Gastroesophageal sphincter (tissue), 4 donors: ENCODE data around the gene OPRL1. TPM values are rescaled to one million over a fixed set of nuclear protein-coding genes. Genes with fewer than 3 reads are reported as not detected.

Experiments
- ATAC-seq: fragments of 150-250 bp; one replicate; pipeline ENCODE4 v1.9.1; 2016; ENCODE audit warnings: mild to moderate bottlenecking, moderate library complexity
- H3K27ac ChIP-seq, 4 donors: fragments of 200-600 bp; sonication (generic) in 3 of 4; 1 replicate in 3 of 4; 2 replicates in 1 of 4; pipeline ENCODE4 v1.5.1; 2016 to 2019
- H3K27me3 ChIP-seq: fragments of 200-600 bp; sonication (generic); one replicate; pipeline ENCODE4 v1.5.1; 2019
- H3K36me3 ChIP-seq, 2 donors: fragments of 200-600 bp; sonication (generic); one replicate each; pipeline ENCODE4 v1.5.1; 2019; ENCODE audit warnings: control low read depth in 1 of 2
- H3K4me1 ChIP-seq, 3 donors: fragments of 200-600 bp; sonication (generic); 1 replicate in 2 of 3; 2 replicates in 1 of 3; pipeline ENCODE4 v1.5.1; 2016 to 2019; ENCODE audit warnings: control low read depth in 2 of 3
- H3K4me3 ChIP-seq, 2 donors: fragments of 200-600 bp; sonication (generic); one replicate each; pipeline ENCODE4 v1.5.1; 2019; ENCODE audit warnings: mild to moderate bottlenecking in 1 of 2, moderate library complexity in 1 of 2
- H3K9me3 ChIP-seq, 3 donors: fragments of 200-600 bp; sonication (generic); one replicate each; pipeline ENCODE4 v1.5.1; 2017 to 2019; ENCODE audit warnings: control low read depth in 2 of 3
- EP300 ChIP-seq: sonication (generic); formaldehyde crosslinking; IDR thresholded peaks from one replicate; pipeline ENCODE4 v1.6.1; 2017; ENCODE audit warnings: antibody characterized with exemption, mild to moderate bottlenecking
- POLR2A ChIP-seq, 2 donors: fragments of 450-650 bp; IDR thresholded peaks; one replicate each; pipeline ENCODE4 v1.6.1; 2017; ENCODE audit warnings: antibody characterized with exemption in 2 of 2, mild to moderate bottlenecking in 2 of 2, moderate library complexity in 1 of 2
- POLR2AphosphoS5 ChIP-seq: sonication (generic); formaldehyde crosslinking; IDR thresholded peaks from one replicate; pipeline ENCODE4 v1.6.1; 2017; ENCODE audit warnings: antibody characterized with exemption
- WGBS, 2 donors: methylation state at CpG; one replicate each; pipeline ENCODE4 v1.1.5; 2018; ENCODE audit warnings: low coverage in 1 of 2; 5-methylcytosine and 5-hydroxymethylcytosine counted together
- total RNA-seq, 4 donors: library from RNA; depleted of rRNA; stranded (reverse); fragments of >200 nt; gene quantifications; one replicate each; pipeline ENCODE4 v1.1.0, GENCODE V29; 2016
- TF ChIP-seq, protein P1 (sequence below), 4 experiments: fragments of 200-600 bp in 2 of 4; fragments of 450-650 bp in 2 of 4; sonication (generic) in 1 of 4; IDR thresholded peaks; one replicate each; pipeline ENCODE4 v1.5.1; 2017 to 2019; ENCODE audit warnings: antibody characterized with exemption in 4 of 4, mild to moderate bottlenecking in 2 of 4, moderate library complexity in 2 of 4

Gene OPRL1
- total RNA-seq, 4 donors from 2014 or later = 0.50 to 1.1 (median 0.66) TPM

DNA sequence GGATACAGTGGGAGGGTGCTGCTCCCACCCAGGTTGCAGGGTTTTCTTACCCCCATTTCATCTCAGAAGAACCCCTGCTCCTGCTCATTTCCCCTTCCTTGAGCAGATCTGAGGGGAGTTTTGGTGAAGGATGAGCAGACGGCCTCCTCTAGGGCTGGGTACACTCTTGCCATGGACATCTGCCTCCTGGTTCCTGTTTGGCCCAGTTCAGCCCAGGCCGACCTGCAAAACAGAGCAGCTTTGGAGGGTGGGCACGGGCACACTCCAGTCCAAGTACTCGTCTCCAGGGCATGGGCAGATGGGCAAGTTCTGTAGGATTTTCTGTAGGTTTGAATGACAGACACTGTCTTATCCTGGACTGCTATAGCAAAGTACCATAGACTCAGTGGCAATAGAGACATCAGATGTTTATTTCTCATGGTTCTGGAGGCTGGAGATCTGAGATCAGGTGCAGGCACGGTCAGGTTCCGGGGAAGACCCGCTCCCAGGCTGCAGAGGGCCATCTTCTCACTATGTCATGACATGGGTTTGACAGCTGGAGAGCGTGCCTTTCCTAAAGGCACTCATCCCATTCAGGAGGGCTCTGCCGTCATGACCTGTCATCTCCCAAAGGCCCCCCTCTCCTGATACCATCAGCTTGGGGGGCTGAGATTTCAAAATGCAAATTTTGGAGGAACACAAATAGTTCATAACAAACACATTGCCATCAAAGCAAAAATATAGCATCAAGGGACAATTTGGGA, 21.2 kb downstream of the OPRL1 start:
- H3K36me3 ChIP-seq = no peaks in the 10 kb centered on the region
- no peak overlapping the region for H3K4me3 ChIP-seq
- TF ChIP-seq, protein P1, sequence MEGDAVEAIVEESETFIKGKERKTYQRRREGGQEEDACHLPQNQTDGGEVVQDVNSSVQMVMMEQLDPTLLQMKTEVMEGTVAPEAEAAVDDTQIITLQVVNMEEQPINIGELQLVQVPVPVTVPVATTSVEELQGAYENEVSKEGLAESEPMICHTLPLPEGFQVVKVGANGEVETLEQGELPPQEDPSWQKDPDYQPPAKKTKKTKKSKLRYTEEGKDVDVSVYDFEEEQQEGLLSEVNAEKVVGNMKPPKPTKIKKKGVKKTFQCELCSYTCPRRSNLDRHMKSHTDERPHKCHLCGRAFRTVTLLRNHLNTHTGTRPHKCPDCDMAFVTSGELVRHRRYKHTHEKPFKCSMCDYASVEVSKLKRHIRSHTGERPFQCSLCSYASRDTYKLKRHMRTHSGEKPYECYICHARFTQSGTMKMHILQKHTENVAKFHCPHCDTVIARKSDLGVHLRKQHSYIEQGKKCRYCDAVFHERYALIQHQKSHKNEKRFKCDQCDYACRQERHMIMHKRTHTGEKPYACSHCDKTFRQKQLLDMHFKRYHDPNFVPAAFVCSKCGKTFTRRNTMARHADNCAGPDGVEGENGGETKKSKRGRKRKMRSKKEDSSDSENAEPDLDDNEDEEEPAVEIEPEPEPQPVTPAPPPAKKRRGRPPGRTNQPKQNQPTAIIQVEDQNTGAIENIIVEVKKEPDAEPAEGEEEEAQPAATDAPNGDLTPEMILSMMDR (IDR thresholded peaks at IDR 0.05) = no peak
- TF ChIP-seq POLR2AphosphoS5 = no peak
- TF ChIP-seq EP300 = no peak
- TF ChIP-seq POLR2A (IDR thresholded peaks at IDR 0.05) = no peak
- no peaks in the 10 kb centered on the region for H3K9me3 ChIP-seq
- H3K4me1 ChIP-seq = peaks cover 0 to 13% (median 7%) of the 10 kb centered on the region in 3 donors
- ATAC-seq = no peak
- H3K27me3 ChIP-seq = peaks cover 93% of the 10 kb centered on the region
- no peak overlapping the region for H3K27ac ChIP-seq
- 90 to 92% methylated on average over 2 to 6 of the region's 9 CpGs for WGBS, 2 donors

DNA sequence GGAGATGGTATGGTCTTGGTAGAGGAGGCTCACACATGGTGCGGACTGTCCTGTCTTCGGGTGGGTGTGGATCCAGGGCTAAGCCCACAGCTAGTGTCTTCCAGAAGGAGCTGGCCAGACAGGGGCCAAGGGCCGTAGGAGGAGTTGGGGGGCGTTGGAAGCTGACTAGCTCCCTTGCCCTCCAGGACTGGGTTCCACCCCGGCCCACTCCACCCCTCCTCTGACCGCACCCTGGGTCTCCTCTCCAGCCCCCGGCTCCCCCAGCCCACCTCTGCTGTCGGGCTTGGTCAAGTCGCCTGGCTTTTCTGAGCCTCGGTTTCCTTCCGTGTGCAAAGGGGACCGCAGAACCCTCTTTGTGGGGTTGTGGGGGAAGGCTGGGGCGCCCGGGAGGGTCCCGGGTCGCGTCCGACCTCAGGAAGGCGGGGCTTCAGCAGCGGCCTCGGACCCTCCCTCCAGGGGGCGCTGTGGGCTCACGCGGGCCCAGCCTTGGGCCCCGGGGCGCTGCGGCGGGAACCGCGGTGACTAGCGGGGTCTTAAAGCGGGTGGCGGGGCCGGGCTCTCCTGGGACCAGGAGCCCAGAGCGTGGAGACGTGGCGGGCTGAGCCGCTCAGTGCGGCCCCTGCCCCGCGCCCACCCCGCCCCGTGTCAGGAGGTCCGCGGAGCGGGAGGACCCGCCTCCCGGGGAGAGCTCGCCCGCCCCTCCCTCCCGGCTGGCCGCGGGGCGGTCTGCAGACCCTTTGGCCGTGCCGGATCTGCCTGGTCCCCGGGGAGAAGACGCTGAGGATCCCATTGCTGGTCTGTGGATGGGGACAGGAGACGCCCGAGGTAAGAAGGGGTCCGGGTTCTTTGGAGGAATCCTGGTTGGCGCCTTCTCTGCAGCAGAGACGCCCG, 22.1 kb downstream of the OPRL1 start:
- H3K27ac ChIP-seq = no peak overlapping the region
- no peak for TF ChIP-seq EP300
- TF ChIP-seq, protein P1 (IDR thresholded peaks at IDR 0.05) = peak in 3 of 4 experiments; percentile 25 to 71 (median 40)
- ATAC-seq = peak; percentile 55
- WGBS, 2 donors = 41 to 65% methylated on average over 2 to 4 of the region's 64 CpGs
- peak overlapping the region in 1 of 2 donors; percentile 49 for H3K4me3 ChIP-seq
- no peaks in the 10 kb centered on the region for H3K36me3 ChIP-seq
- H3K9me3 ChIP-seq = no peaks in the 10 kb centered on the region
- H3K27me3 ChIP-seq = peaks cover 96% of the 10 kb centered on the region
- H3K4me1 ChIP-seq = peaks cover 0 to 13% (median 7%) of the 10 kb centered on the region in 3 donors

DNA sequence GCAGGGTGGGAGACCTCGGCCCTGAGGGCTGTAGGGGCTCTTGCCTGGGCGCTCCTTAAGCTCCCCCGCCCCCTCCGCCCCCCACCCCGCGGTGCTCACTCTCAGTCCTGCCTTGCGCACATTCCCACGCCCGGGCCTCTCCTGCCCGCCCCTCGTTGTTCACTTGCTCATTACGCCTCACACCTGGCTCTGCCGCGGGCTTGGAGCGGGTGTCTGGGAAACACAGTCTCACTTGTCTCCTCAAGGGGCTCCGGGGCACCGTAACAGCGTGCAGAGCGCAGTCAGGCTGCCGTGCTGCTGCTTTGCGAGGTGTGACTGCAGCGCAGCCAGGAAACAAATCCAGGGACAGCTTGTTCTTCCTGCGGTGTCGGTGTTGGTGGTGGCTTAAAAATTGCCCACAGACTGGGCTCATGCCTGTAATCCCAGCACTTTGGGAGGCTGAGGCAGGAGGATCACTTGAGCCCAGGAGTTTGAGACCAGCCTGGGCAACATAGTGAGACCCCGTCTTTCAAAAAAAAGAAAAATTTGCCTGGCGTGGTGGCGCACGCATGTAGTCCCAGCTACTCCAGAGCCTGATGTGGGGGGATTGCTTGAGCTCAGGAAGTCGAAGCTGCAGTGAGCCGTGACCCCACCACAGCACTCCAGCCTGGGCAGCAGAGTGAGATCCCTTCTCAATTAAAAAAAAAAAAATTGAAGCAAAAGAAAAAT, 22.9 kb downstream of the OPRL1 start:
- no peaks in the 10 kb centered on the region for H3K9me3 ChIP-seq
- H3K27ac ChIP-seq = no peak overlapping the region
- H3K4me1 ChIP-seq = peaks cover 0 to 13% (median 7%) of the 10 kb centered on the region in 3 donors
- 67 to 90% methylated on average over 2 to 4 of the region's 30 CpGs for WGBS, 2 donors
- no peak for ATAC-seq
- peaks cover 96% of the 10 kb centered on the region for H3K27me3 ChIP-seq
- H3K4me3 ChIP-seq = peak overlapping the region in 1 of 2 donors; percentile 49
- no peaks in the 10 kb centered on the region for H3K36me3 ChIP-seq
- no peak for TF ChIP-seq EP300
- no peak for TF ChIP-seq POLR2A (IDR thresholded peaks at IDR 0.05)
- TF ChIP-seq, protein P1 (IDR thresholded peaks at IDR 0.05) = no peak
- TF ChIP-seq POLR2AphosphoS5 = no peak

DNA sequence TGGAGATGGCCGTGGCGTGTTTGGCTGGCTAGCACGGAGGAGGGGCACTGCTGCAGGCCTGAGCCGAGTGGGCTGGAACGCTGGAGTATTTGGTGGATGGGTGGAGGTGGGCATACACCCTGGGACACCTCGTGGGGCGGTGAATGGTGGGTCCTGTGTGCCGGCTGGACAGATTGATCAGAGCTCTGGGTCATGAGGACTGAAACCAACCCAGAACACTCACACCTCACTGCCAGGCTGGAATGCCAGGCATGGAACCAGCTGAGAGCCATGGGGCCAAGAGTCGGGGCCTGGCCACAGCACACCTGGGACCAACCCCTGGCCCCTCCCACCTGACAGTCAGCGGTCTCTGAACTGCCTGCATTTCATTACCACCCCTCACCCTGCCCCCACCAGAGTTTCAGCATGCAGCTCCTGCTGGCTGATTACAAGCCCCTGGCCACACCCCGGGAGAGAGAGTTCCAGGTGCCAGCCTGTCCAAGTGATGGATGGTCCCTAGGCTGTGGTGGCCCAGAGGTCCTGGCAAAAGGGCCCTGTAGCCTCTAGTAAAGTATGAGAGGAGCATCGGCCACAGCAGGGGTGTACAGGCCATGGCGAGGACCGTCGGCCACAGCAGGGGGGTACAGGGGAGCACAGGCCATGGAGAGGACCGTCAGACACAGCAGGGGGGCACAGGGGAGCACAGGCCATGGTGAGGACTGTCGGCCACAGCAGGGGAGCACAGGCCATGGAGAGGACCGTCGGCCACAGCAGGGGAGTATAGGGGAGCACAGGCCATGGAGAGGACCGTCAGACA, 24.2 kb downstream of the OPRL1 start:
- Histone ChIP-seq H3K27ac (no peak overlapping the region), H3K4me3 (no peak overlapping the region), H3K9me3 (no peaks in the 10 kb centered on the region), H3K27me3 (peaks cover 91% of the 10 kb centered on the region), H3K36me3 (no peaks in the 10 kb centered on the region), H3K4me1 (peaks cover 0 to 13% (median 7%) of the 10 kb centered on the region in 3 donors)
- TF ChIP-seq POLR2A (IDR thresholded peaks at IDR 0.05) (no peak), POLR2AphosphoS5 (no peak), EP300 (no peak)
- TF ChIP-seq, protein P1 (IDR thresholded peaks at IDR 0.05) = no peak
- 64 to 69% methylated on average over 8 to 9 of the region's 20 CpGs for WGBS, 2 donors
- ATAC-seq = no peak
